Loucy (cell line): ENCODE measurements around the gene SH3RF1.

Source experiments
- EZH2phosphoT487 ChIP-seq: fragments of 200-600 bp; IDR thresholded peaks from 2 replicates; pipeline ENCODE4 v1.6.1; 2018; ENCODE audit warnings: antibody characterized with exemption, mild to moderate bottlenecking, moderate library complexity, borderline replicate concordance
- TF ChIP-seq, protein P1 (sequence below): fragments of 200-600 bp; sonication (generic); conservative IDR thresholded peaks from 2 replicates; pipeline ENCODE4 v1.5.1; 2014; ENCODE audit warnings: mild to moderate bottlenecking, antibody characterized with exemption, low read length

DNA sequence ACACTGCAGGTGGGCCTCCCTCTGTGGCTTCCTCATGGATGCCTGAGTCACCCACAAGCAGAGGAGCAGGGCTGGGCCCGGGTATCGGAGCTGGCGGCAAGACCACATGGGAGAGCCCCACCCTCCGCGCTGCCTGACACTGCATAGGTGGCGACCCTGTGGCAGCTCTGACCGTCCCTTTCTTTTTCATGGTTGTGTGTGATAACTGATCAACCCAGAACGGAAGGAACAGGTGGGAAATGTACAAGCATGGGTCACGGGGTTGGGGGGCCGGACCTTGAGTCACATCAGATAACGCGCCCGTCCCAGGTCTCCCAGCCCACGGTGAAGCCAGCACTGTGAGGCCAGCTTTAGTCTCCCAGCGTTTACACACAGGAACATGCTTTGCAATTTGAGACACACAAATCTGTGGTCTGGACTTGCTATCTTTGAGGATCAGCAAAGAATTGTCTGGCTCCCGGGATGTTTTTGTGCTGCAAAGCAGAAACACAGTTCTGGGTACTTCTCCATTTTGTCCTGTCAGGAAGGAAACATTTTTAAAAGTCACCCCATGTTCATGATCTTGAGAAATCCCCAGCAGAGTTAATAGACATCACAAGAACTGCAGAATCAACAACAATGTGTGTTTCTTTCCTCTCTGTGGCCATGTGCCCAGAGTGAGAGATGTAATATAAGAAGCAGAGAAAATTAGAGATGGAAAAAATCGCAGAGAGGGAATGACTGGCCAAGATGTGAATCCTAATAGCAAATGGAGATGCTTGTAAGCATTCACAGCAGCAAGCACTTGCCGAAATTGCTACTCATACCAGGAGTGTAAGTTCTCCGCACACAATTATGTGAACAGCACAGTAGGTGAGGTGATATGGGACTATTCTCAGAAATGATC is 190.6 kb downstream of the SH3RF1 start:
- TF ChIP-seq, protein P1, sequence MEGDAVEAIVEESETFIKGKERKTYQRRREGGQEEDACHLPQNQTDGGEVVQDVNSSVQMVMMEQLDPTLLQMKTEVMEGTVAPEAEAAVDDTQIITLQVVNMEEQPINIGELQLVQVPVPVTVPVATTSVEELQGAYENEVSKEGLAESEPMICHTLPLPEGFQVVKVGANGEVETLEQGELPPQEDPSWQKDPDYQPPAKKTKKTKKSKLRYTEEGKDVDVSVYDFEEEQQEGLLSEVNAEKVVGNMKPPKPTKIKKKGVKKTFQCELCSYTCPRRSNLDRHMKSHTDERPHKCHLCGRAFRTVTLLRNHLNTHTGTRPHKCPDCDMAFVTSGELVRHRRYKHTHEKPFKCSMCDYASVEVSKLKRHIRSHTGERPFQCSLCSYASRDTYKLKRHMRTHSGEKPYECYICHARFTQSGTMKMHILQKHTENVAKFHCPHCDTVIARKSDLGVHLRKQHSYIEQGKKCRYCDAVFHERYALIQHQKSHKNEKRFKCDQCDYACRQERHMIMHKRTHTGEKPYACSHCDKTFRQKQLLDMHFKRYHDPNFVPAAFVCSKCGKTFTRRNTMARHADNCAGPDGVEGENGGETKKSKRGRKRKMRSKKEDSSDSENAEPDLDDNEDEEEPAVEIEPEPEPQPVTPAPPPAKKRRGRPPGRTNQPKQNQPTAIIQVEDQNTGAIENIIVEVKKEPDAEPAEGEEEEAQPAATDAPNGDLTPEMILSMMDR = no peak
- no peak for TF ChIP-seq EZH2phosphoT487
